ENCODE measurements around the gene TMCC3.
"Not testable (repeated sequence)": the region's sequence is repeated elsewhere in the genome, so short reads cannot be mapped to it uniquely, and the experiment has no call there.

Gene TMCC3

GRCh38 chr12:94561943-94562411, 88.4 kb downstream of the TMCC3 start:
- no peak for DNase-seq

DNA sequence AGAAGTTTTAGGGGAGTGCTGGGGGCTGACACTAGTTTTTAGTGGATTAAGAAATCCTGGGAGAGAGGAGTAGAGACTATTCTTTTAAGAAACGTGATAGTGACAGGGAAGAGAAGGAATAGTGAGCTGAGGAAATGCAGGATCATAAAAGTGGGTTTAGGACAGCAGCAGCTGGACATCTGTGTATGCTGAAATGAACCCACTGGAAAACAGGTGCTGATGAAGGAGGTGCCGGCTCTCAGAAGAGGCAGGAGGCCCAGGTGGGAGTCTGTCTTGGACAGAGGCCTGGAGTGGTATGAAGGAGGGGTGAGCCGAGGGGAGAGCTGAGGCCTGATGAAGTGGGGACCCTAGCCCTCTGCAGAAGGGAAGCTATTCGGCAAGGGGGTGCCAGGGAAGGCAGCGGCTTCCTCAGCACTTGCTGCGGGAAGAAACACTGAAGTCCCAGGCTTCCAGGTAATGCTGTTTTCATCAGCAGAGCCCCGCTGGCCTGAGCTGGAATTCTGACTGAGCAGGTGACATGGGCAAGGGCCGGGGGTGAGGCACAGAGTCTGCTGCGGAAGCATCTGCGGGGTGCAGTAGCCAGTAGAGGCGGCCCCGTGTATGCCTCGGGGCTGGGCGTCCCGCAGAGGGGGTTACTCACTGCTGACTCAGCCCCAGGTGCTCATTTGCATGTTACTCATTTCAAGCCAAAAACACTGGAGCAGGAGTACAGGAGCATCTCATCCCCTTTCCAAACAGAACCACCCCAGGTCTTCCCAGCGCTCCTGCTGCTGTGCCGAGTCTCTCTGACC, 89.7 kb downstream of the TMCC3 start:
- DNase-seq = no peak

- DNase-seq = no peak
These were observed 91.7 kb downstream of the TMCC3 start for GRCh38 chr12:94558612-94559011.

DNA sequence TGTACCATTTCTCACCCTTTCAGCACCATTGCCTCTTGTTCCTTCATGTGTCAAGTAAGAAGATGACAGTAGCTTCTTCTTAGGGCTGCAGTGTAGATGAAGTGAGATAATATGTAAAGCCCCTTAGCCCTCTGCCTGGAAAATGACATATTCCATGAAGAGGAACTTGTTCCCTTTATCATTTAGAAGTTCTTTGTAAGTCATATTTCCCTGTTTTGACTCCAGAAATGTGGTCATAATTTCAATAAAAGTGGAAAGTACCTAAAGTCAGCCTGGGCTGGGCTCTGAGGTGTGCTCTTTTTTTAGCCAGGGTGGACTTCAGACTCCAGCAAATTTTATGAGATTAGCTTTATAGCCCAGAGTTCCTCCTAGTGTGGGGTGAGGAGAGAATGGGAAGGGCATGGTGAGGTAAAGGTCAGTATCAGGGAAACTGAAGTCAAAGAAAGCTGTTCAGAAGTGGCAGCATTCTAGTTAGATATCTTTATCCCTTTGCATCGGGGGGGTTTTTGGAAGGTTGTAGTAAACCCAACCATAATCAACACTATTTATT, 92.5 kb downstream of the TMCC3 start:
- DNase-seq = no peak

DNA sequence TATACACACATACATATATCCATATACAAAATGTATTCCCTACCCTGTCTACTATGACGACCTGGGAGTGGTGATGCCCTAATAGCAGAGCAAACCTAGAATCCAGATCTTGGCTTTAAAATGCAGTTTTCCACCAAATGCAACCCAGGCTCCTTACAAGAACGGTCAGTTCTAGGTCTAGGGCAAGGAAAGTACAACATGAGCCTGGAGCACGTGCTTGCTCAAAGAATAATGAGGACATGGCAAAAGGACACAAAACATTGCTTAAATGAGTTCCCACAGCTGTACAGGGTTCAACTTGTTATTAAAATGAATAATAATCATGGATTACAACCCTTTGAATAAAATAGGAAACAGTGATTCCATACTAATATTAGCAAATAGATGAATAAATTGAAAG, 94.7 kb downstream of the TMCC3 start:
- no peak for DNase-seq

DNA sequence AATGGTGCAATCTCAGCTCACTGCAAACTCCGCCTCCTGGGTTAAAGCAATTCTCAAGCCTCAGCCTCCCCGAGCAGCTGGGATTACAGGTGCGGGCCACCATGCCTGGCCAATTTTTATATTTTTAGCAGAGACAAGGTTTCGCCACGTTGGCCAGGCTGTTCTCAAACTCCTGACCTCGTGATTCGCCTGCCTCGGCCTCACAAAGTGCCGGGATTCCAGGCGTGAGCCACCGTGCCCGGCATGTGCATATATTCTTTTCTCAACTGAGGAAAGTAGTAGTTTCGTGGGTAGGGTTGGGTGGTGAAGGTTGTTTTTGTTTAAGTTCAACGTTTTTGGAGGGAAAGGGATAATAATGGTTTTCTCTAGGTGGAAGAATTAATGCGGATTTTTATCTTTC, 96.5 kb downstream of the TMCC3 start:
- no peak for DNase-seq

- DNase-seq = no peak
These were observed 97.2 kb downstream of the TMCC3 start for GRCh38 chr12:94553130-94553519.

DNA sequence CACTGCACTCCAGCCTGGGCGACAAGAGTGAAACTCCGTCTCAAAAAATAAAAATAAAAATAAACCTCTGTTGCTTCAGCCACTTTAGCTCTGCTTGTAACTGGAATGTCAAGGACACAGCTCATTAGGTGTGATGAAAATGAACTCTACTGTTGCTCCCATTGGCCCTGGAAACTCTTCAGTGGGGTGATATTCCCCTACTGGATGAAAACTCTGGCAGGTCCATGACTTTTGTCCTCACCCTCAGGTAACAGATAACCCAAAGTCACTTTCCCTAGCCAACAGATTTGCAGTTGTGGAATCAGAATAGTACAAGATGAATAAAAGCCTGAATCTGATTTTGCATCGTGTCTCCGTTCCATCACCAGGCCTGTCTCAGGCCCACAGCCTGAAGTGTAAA, 98.5 kb downstream of the TMCC3 start:
- DNase-seq = no peak

- DNase-seq = no peak
These were observed 99.4 kb downstream of the TMCC3 start for GRCh38 chr12:94550964-94551363.

- not testable (repeated sequence) for DNase-seq
These were observed 101.5 kb downstream of the TMCC3 start for GRCh38 chr12:94548833-94549232.

GRCh38 chr12:94545935-94546771, 104.2 kb downstream of the TMCC3 start:
- no peak for DNase-seq

DNA sequence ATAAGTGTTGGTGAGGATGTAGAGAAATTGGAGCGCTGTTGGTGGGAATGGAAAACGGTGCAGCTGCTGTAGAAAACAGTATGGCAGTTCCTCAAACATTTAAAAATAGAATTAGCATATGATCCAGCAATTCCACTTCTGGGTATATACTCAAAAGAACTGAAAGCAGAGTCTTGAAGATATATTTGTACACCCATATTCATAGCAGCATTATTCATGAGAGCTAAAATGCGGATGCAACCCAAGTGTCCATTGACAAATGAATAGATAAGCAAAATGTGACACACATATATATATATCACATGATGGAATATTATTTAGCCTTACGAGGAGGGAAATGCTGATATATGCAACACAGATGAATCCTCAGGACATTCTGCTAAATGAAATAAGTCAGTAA, 106.0 kb downstream of the TMCC3 start:
- DNase-seq = no peak

- no peak for DNase-seq
These were observed 112.0 kb downstream of the TMCC3 start for GRCh38 chr12:94538318-94538717.

- no peak for DNase-seq
These were observed 114.1 kb downstream of the TMCC3 start for GRCh38 chr12:94536040-94536965.

GRCh38 chr12:94535510-94535921, 114.8 kb downstream of the TMCC3 start:
- no peak for DNase-seq

GRCh38 chr12:94534774-94535509, 115.4 kb downstream of the TMCC3 start:
- DNase-seq = no peak

DNA sequence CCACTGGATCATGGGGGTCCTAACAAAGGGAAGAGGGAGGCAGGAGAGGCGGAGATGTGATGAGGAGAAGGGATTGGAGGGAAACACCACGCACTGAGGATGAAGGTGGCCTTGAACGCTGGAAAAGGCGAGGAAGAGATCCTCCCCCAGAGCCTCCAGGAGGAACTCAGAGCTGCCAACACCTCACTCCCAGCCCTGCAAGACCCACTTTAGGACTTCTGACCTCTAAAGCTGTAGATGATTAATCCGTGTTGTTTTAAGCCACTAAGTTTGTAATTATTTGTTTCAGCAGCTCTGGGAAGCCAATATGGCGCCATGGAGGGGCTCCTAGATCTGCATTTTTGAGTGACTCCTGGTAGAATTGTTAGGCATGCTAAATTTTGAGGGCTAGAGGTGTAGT, 116.1 kb downstream of the TMCC3 start:
- DNase-seq = no peak

DNA sequence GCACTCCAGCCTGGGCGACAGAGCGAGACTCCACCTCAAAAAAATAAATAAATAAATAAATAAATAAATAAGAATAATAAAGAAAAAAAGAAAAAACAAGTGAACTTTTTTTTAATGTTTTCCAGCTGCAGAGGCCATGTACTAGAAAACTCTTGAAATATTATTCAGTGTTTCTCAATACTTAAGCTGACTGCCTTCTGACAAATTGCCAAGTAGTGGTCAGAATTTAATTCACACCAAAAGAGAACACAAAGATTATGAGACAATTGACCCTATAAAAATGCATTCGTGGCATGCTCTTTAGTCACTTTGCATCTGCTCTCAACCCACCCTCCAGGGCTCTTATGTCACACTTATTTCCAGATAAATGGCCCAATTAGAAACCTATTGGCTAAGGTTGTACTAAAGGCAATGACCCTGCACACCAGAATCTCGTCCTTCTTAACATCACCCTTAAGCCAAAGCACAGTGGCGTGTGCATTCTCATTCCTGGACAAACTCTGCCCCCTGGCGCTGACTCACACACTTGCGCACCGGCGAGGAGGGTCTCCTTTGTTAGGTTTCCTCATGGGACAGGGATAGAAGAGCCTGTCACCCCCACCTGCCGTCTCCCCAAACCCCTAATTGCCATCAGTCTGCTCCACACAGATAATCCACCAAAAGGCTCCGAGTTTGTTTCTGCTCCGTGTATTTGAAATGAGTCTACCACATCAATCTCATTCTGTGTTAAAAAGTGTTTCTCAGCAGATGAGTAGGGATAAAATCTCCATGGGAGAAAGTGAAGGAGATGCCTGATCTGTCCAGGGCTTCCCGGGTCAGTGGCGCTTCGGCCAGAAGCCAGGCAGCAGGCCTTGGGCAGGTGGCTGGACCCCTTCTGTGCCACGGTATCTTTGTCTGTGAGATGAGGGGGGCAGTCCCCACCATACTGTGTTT, 117.6 kb downstream of the TMCC3 start:
- DNase-seq = no peak

GRCh38 chr12:94531196-94531720, 119.1 kb downstream of the TMCC3 start:
- DNase-seq = no peak

GRCh38 chr12:94525951-94526350, 124.4 kb downstream of the TMCC3 start:
- DNase-seq = no peak

Data from amniotic stem cell (primary cell).